Measurements from ENCODE around the gene DNAAF6.

GRCh38 chrX:107288676-107289075, 82.3 kb downstream of the DNAAF6 start:
- TF ChIP-seq CTCF (IDR thresholded peaks at IDR 0.05; ENCODE audit: low read length) (no peak), EZH2 (IDR thresholded peaks at IDR 0.05; ENCODE audit: borderline replicate concordance, low read length) (no peak)

All from OCI-LY1 (cell line).